22Rv1 (cell line): Measurements from ENCODE around the gene RASAL1.

Source experiments
- ZFX ChIP-seq: fragments of 450-650 bp; IDR thresholded peaks from 2 replicates; pipeline ENCODE4 v1.6.1; 2017; ENCODE audit warnings: antibody characterized with exemption, borderline replicate concordance
- TF ChIP-seq, protein P1 (sequence below): fragments of 450-650 bp; IDR thresholded peaks from 2 replicates; pipeline ENCODE4 v1.5.1; 2017; ENCODE audit warnings: mild to moderate bottlenecking

DNA sequence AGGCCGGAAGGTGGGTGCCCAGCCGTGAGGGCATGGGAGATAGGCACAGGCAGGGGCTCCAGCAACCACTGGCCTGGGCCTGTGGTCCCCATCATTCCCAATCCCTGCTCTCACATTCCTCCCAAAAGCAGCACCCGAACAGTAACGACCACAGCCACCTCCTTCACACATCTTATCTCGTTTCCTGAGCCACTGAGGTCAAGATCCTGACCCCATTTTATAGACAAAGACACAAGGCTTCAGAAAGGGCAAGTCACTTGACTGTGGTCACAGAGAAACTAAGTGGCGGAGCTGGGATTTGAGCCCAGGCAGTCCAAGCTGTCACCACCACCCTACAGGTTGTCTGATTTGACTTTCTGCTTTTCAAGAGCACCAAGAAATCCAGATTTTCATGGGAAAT lies 40.2 kb downstream of the RASAL1 start:
- TF ChIP-seq ZFX: no peak
- TF ChIP-seq, protein P1, sequence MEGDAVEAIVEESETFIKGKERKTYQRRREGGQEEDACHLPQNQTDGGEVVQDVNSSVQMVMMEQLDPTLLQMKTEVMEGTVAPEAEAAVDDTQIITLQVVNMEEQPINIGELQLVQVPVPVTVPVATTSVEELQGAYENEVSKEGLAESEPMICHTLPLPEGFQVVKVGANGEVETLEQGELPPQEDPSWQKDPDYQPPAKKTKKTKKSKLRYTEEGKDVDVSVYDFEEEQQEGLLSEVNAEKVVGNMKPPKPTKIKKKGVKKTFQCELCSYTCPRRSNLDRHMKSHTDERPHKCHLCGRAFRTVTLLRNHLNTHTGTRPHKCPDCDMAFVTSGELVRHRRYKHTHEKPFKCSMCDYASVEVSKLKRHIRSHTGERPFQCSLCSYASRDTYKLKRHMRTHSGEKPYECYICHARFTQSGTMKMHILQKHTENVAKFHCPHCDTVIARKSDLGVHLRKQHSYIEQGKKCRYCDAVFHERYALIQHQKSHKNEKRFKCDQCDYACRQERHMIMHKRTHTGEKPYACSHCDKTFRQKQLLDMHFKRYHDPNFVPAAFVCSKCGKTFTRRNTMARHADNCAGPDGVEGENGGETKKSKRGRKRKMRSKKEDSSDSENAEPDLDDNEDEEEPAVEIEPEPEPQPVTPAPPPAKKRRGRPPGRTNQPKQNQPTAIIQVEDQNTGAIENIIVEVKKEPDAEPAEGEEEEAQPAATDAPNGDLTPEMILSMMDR: no peak
